IMR-90 (cell line): ENCODE measurements around the gene KCNH4. TPM values are rescaled to one million over a fixed set of nuclear protein-coding genes. Genes with fewer than 3 reads are reported as not detected.

Experiments used
- ATAC-seq: fragments of 200-7000 bp; cut with Tn5 transposase; 2 replicates; pipeline ENCODE4 v1.9.1; 2020; ENCODE audit warnings: low read depth, mild to moderate bottlenecking, moderate library complexity
- BruUV-seq: library from RNA; stranded (reverse); fragments of 400-500 nt; replicated peaks from 2 replicates; lab custom pipeline; 2021; lab: Mats Ljungman, UMichigan
- CTCF ChIA-PET: fragments of 300-600 bp; formaldehyde crosslinking; extraction: SDS; loops from one replicate; lab custom pipeline; 2021; ENCODE audit warnings: antibody characterized with exemption; lab: Yijun Ruan, JAX
- POLR2A ChIA-PET: fragments of 300-600 bp; sonication (Branson Sonifier 250); formaldehyde crosslinking; loops from one replicate; lab custom pipeline; 2022; ENCODE audit warnings: antibody characterized with exemption; ENCODE audit not compliant: unreplicated experiment; lab: Charles Lee
- DNase-seq: peaks from one replicate; pipeline ENCODE4 v3.0.0; 2013
- H2AFZ ChIP-seq: replicated peaks from 2 replicates; pipeline ENCODE3; 2013; ENCODE audit warnings: low read length, mild to moderate bottlenecking; ENCODE audit not compliant: poor library complexity
- H2AK5ac ChIP-seq: 2 replicates; pipeline ENCODE4 v1.6.1; 2013; ENCODE audit warnings: low read depth, low read length, inconsistent platforms
- H2AK9ac ChIP-seq: replicated peaks from 2 replicates; pipeline ENCODE3; 2013; ENCODE audit warnings: mild to moderate bottlenecking, low read depth, low read length, moderate library complexity; ENCODE audit not compliant: poor library complexity
- H2BK120ac ChIP-seq: 2 replicates; pipeline ENCODE4 v1.6.1; 2013; ENCODE audit warnings: low read depth, low read length, inconsistent platforms
- H2BK15ac ChIP-seq: 3 replicates; pipeline ENCODE4 v1.6.1; 2013; ENCODE audit warnings: low read depth, low read length, inconsistent platforms
- H2BK20ac ChIP-seq: 2 replicates; pipeline ENCODE4 v1.6.1; 2013; ENCODE audit warnings: low read depth, mild to moderate bottlenecking, inconsistent platforms, low read length, moderate library complexity
- H2BK5ac ChIP-seq: 2 replicates; pipeline ENCODE4 v1.6.1; 2013; ENCODE audit warnings: mild to moderate bottlenecking, low read depth, low read length, inconsistent platforms; ENCODE audit not compliant: poor library complexity, severe bottlenecking
- H3K14ac ChIP-seq: replicated peaks from 2 replicates; pipeline ENCODE4 v1.6.1; 2013; ENCODE audit warnings: low read depth, low read length, inconsistent platforms
- H3K18ac ChIP-seq: 2 replicates; pipeline ENCODE4 v1.6.1; 2013; ENCODE audit warnings: low read depth, low read length, control low read depth
- H3K23ac ChIP-seq: 2 replicates; pipeline ENCODE4 v1.6.1; 2013; ENCODE audit warnings: low read depth, low read length, inconsistent platforms
- H3K27ac ChIP-seq: 2 replicates; pipeline ENCODE4 v1.5.1; 2013; ENCODE audit warnings: mild to moderate bottlenecking, control low read depth, low read length; ENCODE audit not compliant: insufficient read depth
- H3K27me3 ChIP-seq: 2 replicates; pipeline ENCODE4 v1.6.1; 2013; ENCODE audit warnings: low read length; ENCODE audit not compliant: control insufficient read depth, insufficient read depth
- H3K36me3 ChIP-seq: 2 replicates; pipeline ENCODE4 v1.6.1; 2013; ENCODE audit warnings: low read length, mixed read lengths; ENCODE audit not compliant: control insufficient read depth, insufficient read depth
- H3K4ac ChIP-seq: 2 replicates; pipeline ENCODE4 v1.6.1; 2013; ENCODE audit warnings: low read depth, low read length, inconsistent platforms
- H3K4me1 ChIP-seq: 2 replicates; pipeline ENCODE4 v1.6.1; 2013; ENCODE audit warnings: low read length, mixed read lengths; ENCODE audit not compliant: control insufficient read depth, insufficient read depth
- H3K4me2 ChIP-seq: 2 replicates; pipeline ENCODE4 v1.6.1; 2013; ENCODE audit warnings: low read depth, mild to moderate bottlenecking, control low read depth, low read length, moderate library complexity
- H3K4me3 ChIP-seq: 2 replicates; pipeline ENCODE4 v1.5.1; 2013; ENCODE audit warnings: low read depth, mild to moderate bottlenecking, control low read depth, low read length, moderate library complexity; ENCODE audit not compliant: insufficient read depth
- H3K56ac ChIP-seq: 2 replicates; pipeline ENCODE4 v1.6.1; 2013; ENCODE audit warnings: low read length, inconsistent platforms; ENCODE audit not compliant: insufficient read depth; ENCODE audit errors: extremely low read depth
- H3K79me1 ChIP-seq, 2 experiments: 2 replicates each; pipeline ENCODE4 v1.6.1; 2013; ENCODE audit warnings: low read length in 2 of 2, inconsistent platforms in 1 of 2, low read depth in 1 of 2
- H3K9ac ChIP-seq: 2 replicates; pipeline ENCODE4 v1.6.1; 2013; ENCODE audit warnings: low read depth, low read length, control low read depth
- H3K9me1 ChIP-seq: 2 replicates; pipeline ENCODE4 v1.6.1; 2013; ENCODE audit warnings: low read length, inconsistent platforms; ENCODE audit not compliant: insufficient read depth
- H3K9me3 ChIP-seq: 2 replicates; pipeline ENCODE4 v1.6.1; 2013; ENCODE audit warnings: low read length; ENCODE audit not compliant: control insufficient read depth, insufficient read depth
- H4K20me1 ChIP-seq: 2 replicates; pipeline ENCODE4 v1.6.1; 2013; ENCODE audit warnings: low read length, inconsistent platforms; ENCODE audit not compliant: insufficient read depth
- H4K5ac ChIP-seq: 2 replicates; pipeline ENCODE4 v1.6.1; 2013; ENCODE audit warnings: mild to moderate bottlenecking, low read depth, low read length, control low read depth
- H4K8ac ChIP-seq, 2 experiments: 2 replicates each; pipeline ENCODE4 v1.6.1; 2013; ENCODE audit warnings: low read depth in 2 of 2, low read length in 2 of 2, control low read depth in 1 of 2, inconsistent platforms in 1 of 2
- H4K91ac ChIP-seq: 2 replicates; pipeline ENCODE4 v1.6.1; 2013; ENCODE audit warnings: low read depth, low read length, inconsistent platforms; ENCODE audit not compliant: insufficient read depth
- CEBPB ChIP-seq: IDR thresholded peaks from 2 replicates; pipeline ENCODE4 v1.6.1; 2012; ENCODE audit warnings: low read depth, low read length, improper control_type of control experiment
- CHD1 ChIP-seq: IDR thresholded peaks from 2 replicates; pipeline ENCODE4 v1.6.1; 2012; ENCODE audit warnings: low read depth, low read length, improper control_type of control experiment
- FOS ChIP-seq: fragments of 150-350 bp; IDR thresholded peaks from 2 replicates; pipeline ENCODE4 v1.6.1; 2016; ENCODE audit warnings: low read depth, low read length
- MAFK ChIP-seq: IDR thresholded peaks from 2 replicates; pipeline ENCODE4 v1.6.1; 2012; ENCODE audit warnings: low read depth, low read length, improper control_type of control experiment
- MAZ ChIP-seq: IDR thresholded peaks from 2 replicates; pipeline ENCODE4 v1.6.1; 2012; ENCODE audit warnings: low read depth, mild to moderate bottlenecking, low read length, improper control_type of control experiment, moderate library complexity, borderline replicate concordance
- NFE2L2 ChIP-seq: fragments of 150-350 bp; IDR thresholded peaks from 2 replicates; pipeline ENCODE4 v1.6.1; 2016; ENCODE audit warnings: low read depth, mild to moderate bottlenecking, low read length
- RAD21 ChIP-seq: IDR thresholded peaks from 2 replicates; pipeline ENCODE4 v1.6.1; 2012; ENCODE audit warnings: low read length, improper control_type of control experiment
- RCOR1 ChIP-seq: IDR thresholded peaks from 2 replicates; pipeline ENCODE4 v1.6.1; 2012; ENCODE audit warnings: mild to moderate bottlenecking, low read length, improper control_type of control experiment; ENCODE audit not compliant: insufficient replicate concordance
- RFX5 ChIP-seq: IDR thresholded peaks from 2 replicates; pipeline ENCODE4 v1.8.0; 2012; ENCODE audit warnings: low read depth, mild to moderate bottlenecking, low read length, moderate library complexity
- SMC3 ChIP-seq: fragments of 150-350 bp; IDR thresholded peaks from 2 replicates; pipeline ENCODE4 v1.6.1; 2016; ENCODE audit warnings: low read depth, mild to moderate bottlenecking, antibody characterized with exemption, low read length, moderate library complexity
- USF2 ChIP-seq: fragments of 150-350 bp; IDR thresholded peaks from 2 replicates; pipeline ENCODE4 v1.6.1; 2017; ENCODE audit warnings: mild to moderate bottlenecking, antibody characterized with exemption, low read length, low read depth
- WGBS, 2 experiments: methylation state at CpG; one replicate each; pipeline versions ENCODE4 v1.1.5 to v1.1.7; 2013; ENCODE audit warnings: missing lambda C conversion rate in 2 of 2; ENCODE audit not compliant: insufficient read length in 1 of 2; ENCODE audit errors: extremely low coverage in 2 of 2; 5-methylcytosine and 5-hydroxymethylcytosine counted together
- dilution Hi-C: fragments of 300-500 bp; cut with HindIII; formaldehyde crosslinking; loops from one replicate; pipeline ENCODE4 v1.14.3; 2018; ENCODE audit warnings: low sequenced_read_pairs; ENCODE audit not compliant: unreplicated experiment
- in situ Hi-C: fragments of 300-500 bp; cut with MboI; formaldehyde crosslinking; loops from 3 replicates; pipeline ENCODE4 v1.14.3; 2019; ENCODE audit warnings: low sequenced_read_pairs, inconsistent platforms, mixed read lengths
- intact Hi-C: fragments of 100-400 bp; cut with micrococcal nuclease; formaldehyde crosslinking; loops from 2 replicates; pipeline ENCODE4 v1.10.0; 2022
- polyA plus RNA-seq, 3 experiments: library from polyadenylated mRNA; depleted of rRNA; stranded (reverse); fragments of >200 nt; gene quantifications; 2 replicates each; pipeline ENCODE4 v1.2.3, GENCODE V29; 2012; ENCODE audit warnings: low replicate concordance in 1 of 3
- total RNA-seq: library from RNA; depleted of rRNA; stranded (reverse); fragments of >200 nt; gene quantifications from 2 replicates; pipeline ENCODE4 v1.2.3, GENCODE V29; 2012
- TF ChIP-seq, protein P1 (sequence below): conservative IDR thresholded peaks from 2 replicates; pipeline ENCODE4 v1.5.1; 2012; ENCODE audit warnings: mild to moderate bottlenecking, low read depth, low read length, improper control_type of control experiment

The KCNH4 gene
- total and polyA plus RNA-seq, 2 of the 4 experiments (the other 2 are of a cell fraction) = 0.03 TPM; not detected in 1

DNA sequence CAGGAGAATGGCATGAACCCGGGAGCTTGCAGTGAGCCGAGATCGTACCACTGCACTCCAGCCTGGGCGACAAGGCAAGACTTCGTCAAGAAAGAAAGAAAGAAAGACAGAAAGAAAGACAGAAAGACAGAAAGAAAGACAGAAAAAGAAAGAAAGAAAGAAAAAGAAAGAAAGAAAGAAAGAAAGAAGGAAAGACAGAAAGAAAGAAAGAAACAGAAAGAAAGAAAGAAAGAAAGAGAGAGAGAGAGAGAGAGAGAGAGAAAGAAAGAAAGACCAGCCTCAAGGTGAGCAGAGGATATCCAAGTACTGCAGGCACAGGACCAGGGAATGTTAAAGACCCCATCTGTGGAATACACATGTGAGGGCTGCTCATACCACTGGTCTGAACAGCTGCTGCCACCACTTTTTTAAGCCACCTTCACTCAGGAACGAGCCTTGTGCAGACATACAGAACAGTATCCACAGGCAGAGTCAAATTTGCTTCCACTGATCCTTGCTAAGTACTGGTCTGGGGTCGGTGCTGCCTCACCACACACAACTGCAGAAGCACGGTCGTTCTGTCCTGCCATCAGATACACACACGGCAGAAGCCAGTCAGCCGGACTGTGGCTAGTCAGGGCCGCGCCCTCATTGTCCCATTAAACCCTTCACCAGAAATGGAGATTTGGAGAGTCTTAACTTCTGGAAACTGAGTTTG is 33.9 kb downstream of the KCNH4 start:
- no peak overlapping the region for H3K27ac ChIP-seq
- H2BK120ac ChIP-seq = no peak overlapping the region
- CTCF ChIA-PET = no interaction called here
- intact Hi-C loops (no loop called here), dilution Hi-C loops (no loop called here), in situ Hi-C loops (no loop called here)
- no peak overlapping the region for H2AK5ac ChIP-seq
- H3K9me1 ChIP-seq = peaks cover 26% of the 10 kb centered on the region
- no peak overlapping the region for H4K8ac ChIP-seq
- BruUV-seq = no TSS peak
- ATAC-seq (no peak), DNase-seq (no peak)
- H3K14ac ChIP-seq = no peak overlapping the region
- no peak overlapping the region for H2BK20ac ChIP-seq
- peaks cover 9 to 71% of the 10 kb centered on the region in 2 experiments for H3K79me1 ChIP-seq
- no peak overlapping the region for H3K9ac ChIP-seq
- no peak overlapping the region for H3K4me2 ChIP-seq
- no peak overlapping the region for H4K91ac ChIP-seq
- H4K5ac ChIP-seq = no peak overlapping the region
- no peak overlapping the region for H3K18ac ChIP-seq
- POLR2A ChIA-PET = interaction anchor here (0.5 kb wide), 1 partner anchor 181 kb away, joined by 3 read pairs; no protein-coding TSS in a partner anchor
- no peaks in the 10 kb centered on the region for H3K27me3 ChIP-seq
- no peaks in the 10 kb centered on the region for H3K9me3 ChIP-seq
- no peak overlapping the region for H3K4me3 ChIP-seq
- H2BK15ac ChIP-seq = no peak overlapping the region
- H4K20me1 ChIP-seq = peaks cover 71% of the 10 kb centered on the region
- no peak overlapping the region for H3K4ac ChIP-seq
- H2BK5ac ChIP-seq = no peak overlapping the region
- 93% methylated on average over 2 of the region's 13 CpGs; no CpG with 5 or more reads in 1 of the 2 experiments for WGBS, 2 experiments
- peaks cover 10% of the 10 kb centered on the region for H3K4me1 ChIP-seq
- no peak overlapping the region for H2AFZ ChIP-seq
- H3K23ac ChIP-seq = no peak overlapping the region
- TF ChIP-seq FOS (no peak), CHD1 (no peak), MAFK (no peak), RCOR1 (no peak), NFE2L2 (no peak), SMC3 (no peak), MAZ (no peak), RAD21 (no peak), RFX5 (no peak), USF2 (no peak), CEBPB (no peak)
- TF ChIP-seq, protein P1, sequence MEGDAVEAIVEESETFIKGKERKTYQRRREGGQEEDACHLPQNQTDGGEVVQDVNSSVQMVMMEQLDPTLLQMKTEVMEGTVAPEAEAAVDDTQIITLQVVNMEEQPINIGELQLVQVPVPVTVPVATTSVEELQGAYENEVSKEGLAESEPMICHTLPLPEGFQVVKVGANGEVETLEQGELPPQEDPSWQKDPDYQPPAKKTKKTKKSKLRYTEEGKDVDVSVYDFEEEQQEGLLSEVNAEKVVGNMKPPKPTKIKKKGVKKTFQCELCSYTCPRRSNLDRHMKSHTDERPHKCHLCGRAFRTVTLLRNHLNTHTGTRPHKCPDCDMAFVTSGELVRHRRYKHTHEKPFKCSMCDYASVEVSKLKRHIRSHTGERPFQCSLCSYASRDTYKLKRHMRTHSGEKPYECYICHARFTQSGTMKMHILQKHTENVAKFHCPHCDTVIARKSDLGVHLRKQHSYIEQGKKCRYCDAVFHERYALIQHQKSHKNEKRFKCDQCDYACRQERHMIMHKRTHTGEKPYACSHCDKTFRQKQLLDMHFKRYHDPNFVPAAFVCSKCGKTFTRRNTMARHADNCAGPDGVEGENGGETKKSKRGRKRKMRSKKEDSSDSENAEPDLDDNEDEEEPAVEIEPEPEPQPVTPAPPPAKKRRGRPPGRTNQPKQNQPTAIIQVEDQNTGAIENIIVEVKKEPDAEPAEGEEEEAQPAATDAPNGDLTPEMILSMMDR = no peak
- H2AK9ac ChIP-seq = no peak overlapping the region
- H3K56ac ChIP-seq = no peak overlapping the region
- peaks cover 25% of the 10 kb centered on the region for H3K36me3 ChIP-seq
